Hematopoietic multipotent progenitor cell treated with erythropoietin and hydrocortisone succinate and interleukin-3 and kit ligand, for 4 days (in vitro differentiated cells): ENCODE data around the gene ORC6.

Source experiments
- DNase-seq: peaks from one replicate; pipeline ENCODE4 v3.0.0-alpha.2; 2015

The ORC6 gene

DNA sequence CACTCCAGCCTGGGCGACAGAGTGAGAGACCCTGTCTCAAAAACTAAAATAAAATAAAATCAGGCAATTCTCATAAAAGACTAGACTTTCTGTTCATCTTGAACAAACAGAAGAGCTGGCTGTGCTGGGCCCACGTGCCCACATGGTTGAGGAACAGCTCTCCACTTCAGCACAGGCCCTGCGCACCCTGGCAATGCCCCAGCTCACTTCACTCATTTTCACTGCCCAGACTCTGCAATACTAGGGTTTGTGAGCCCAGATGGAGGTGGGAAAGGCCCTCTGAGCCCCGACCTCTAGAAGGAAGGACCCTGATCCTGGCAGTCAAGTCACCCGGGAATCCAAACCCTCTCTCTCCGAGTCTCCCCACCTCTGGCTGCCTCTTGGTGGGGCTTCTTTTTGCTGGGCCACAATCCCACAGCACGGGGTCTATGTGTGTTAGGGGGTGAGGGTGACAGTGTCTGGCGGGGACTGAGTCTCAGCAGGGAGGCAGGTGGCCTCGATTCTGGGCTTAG, 43.9 kb downstream of the ORC6 start:
- DNase-seq: no peak

DNA sequence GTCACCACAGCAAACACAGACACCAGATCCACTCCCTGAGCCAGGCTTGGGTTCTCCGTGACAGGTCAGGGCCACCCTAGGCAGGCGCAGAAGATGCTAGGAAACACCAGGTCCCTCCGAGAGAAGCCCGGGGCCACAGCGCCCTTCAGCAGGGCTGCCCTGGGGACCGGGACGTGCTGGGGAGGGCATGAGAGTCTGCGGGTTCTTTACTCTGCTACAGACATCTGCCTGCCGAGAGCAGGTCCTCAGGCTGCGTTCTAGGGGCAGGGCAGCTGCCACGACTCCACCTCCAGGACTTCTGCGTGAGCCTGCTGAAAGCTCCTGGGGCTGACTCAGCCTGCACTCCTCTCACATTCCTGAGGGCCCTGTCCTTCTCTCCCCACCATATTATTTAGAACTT, 47.2 kb downstream of the ORC6 start:
- DNase-seq: no peak

DNA sequence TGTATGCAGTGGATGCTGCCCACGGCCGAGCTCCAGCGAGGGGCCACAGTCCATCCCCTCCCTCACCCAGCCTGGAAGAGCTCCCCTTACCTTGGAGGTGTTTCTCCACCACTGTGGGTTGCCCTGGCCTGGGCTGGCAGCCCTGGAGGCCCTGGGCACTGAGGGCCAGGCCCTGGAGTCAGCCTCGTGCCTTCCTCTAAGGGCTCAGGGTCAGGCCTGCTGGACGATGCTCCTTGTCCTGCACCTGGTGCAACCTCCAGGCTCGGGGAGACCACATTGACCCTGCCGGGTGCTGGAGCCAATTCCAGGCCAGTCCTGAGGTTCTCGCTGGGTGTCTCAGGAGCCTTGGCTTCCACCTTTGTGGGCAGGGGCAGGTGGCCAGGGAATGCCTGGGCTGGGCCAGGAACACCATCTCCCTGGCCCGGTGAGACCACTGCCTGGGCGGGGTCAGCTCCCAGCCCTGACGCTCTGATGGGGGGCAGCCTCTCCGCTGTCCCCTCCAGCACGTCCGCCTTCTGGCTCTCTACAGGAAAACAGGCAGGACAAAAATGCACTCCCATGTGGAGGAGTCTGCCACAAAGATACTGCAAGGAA, 48.3 kb downstream of the ORC6 start:
- DNase-seq: no peak

DNA sequence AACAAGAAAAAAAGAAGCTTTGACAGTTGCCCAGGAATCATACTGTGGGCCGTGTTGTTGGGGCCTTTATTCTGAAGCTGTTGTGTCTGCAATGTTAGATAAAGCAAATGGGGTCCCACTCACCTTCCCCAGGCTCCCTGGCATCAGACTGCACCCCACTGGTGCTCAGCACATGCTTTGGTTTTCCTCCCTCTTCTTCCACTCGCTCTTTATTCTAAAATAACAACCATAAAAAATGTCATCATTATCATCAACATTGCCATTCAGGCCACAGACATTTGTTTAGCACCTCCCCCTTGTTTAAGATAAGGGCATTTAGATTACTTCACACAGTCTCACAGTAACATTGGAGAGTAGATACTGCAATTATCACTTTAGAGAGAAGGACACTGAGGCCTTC, 50.5 kb downstream of the ORC6 start:
- peak; percentile 65 for DNase-seq

DNA sequence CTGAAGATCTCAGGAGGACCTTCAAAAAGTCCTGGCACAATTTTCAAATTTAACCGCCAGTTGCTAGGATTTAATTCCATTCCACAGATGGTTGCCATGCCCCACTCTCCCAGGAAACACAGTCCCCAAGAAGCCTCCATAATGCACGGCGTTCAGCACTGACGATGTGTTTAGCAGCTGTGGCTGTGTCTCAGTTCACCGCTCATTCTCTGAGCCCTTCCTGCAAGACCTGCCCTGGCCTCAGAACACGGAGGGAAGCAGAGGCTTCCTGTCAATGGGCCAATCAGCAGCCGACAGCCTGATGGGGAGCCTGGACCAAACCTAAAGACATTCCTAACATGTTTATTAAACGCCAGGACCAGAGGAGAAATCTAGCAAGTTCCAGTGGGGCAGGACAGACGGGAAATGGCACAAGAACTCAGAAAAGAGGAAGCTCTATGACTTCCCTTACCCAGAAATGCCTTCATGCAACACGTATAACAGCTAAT, 53.8 kb downstream of the ORC6 start:
- peak; percentile 67 for DNase-seq

DNA sequence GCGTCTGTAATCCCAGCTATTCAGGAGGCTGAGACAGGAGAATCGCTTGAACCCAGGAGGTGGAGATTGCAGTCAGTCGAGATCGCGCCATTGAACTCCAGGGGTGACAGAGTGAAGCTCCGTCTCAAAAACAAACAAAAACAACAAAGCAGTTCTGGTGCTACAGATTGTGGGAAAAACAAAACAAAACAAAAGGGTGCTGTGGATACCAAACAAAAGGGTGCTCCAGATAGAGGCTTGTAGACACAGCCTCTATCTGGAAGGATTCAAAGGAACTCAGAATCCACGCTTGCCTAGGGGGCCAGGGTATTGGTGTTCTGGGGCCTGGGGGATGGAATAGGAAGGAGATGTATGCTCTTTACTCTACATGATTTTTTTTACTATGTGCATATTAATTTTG, 56.2 kb downstream of the ORC6 start:
- DNase-seq: no peak

DNA sequence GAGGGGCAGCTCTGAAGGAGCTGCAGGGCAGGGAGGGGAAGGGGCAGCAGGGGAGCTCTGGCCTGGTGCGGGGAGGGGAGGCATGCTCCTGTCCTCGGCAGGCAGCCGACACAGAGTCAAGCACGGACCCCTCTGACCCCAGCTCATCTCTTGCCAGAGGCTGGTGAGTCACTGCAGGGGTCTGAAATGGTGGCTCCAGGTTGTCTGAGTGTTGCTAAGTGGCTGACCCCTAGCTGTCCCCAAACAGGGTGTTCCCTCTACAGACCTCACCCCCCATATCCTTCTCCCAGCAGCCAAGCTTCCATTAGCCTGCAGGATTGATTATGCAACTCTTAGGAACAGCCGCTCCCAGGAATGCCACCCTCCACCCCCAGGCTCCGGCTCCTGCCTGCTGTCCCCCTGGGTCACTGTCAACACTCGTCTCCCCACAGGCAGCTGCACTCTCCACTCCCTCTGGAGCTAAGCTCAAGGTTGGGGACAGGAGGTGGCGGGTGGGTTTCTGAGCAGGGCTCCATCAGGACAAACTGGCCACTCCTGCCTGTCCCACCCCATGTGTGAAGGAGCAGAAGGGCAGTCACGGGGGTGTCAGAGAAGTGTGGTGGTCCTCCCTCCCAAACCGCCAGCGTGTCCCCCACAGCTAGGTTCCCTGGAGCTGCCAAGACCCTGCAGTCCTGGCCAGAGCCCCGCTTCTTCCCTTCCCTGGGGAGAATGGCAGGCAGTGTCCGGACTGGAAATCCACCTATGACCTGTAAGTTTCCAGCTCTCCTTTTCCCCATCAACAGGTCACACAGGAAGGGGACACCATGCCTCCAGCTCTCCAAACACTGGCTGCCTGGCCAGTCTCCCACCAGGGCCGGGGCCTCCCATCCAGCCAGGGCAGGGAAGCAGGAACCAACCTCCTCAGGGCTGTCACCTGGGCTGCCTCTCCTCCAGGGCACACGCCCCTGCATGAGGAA, 57.6 kb downstream of the ORC6 start:
- DNase-seq: no peak
